Fibroblast of the conjunctiva (primary cell): ENCODE results near the gene LDLRAD4.
A peak's percentile ranks its signal among the peaks of the same experiment; 100 is the strongest.

Source experiments
- DNase-seq: peaks from one replicate; pipeline ENCODE4 v3.0.0-alpha.2; 2010; ENCODE audit warnings: low read depth

Gene LDLRAD4

GRCh38 chr18:13202571-13202970 lies 16.0 kb upstream of the LDLRAD4 start:
- no peak for DNase-seq

GRCh38 chr18:13206301-13206700 lies 12.3 kb upstream of the LDLRAD4 start:
- no peak for DNase-seq

GRCh38 chr18:13207294-13207693 lies 11.3 kb upstream of the LDLRAD4 start:
- no peak for DNase-seq

GRCh38 chr18:13211534-13211933 lies 7.0 kb upstream of the LDLRAD4 start:
- no peak for DNase-seq

GRCh38 chr18:13213036-13213795 lies 5.3 kb upstream of the LDLRAD4 start:
- no peak for DNase-seq

- no peak for DNase-seq
Measured at GRCh38 chr18:13214609-13215008, 4.0 kb upstream of the LDLRAD4 start.

GRCh38 chr18:13216092-13216582 lies 2.4 kb upstream of the LDLRAD4 start:
- DNase-seq: peak; percentile 27

- DNase-seq: no peak
Measured at GRCh38 chr18:13216711-13217465, 1.7 kb upstream of the LDLRAD4 start.

- DNase-seq: no peak
Measured at GRCh38 chr18:13217466-13217961, 1.0 kb upstream of the LDLRAD4 start.

- DNase-seq: no peak
Measured at GRCh38 chr18:13217971-13218367, 591 bp upstream of the LDLRAD4 start.

GRCh38 chr18:13218997-13219396 lies 437 bp downstream of the LDLRAD4 start:
- no peak for DNase-seq

GRCh38 chr18:13219593-13220159 lies 1.1 kb downstream of the LDLRAD4 start:
- DNase-seq: no peak

GRCh38 chr18:13220361-13220991 lies 1.9 kb downstream of the LDLRAD4 start:
- no peak for DNase-seq

- no peak for DNase-seq
Measured at GRCh38 chr18:13221869-13222855, 3.6 kb downstream of the LDLRAD4 start.

- DNase-seq: no peak
Measured at GRCh38 chr18:13222856-13223281, 4.3 kb downstream of the LDLRAD4 start.

GRCh38 chr18:13223311-13224143 lies 5.0 kb downstream of the LDLRAD4 start:
- DNase-seq: no peak

GRCh38 chr18:13225261-13225660 lies 6.7 kb downstream of the LDLRAD4 start:
- DNase-seq: no peak

GRCh38 chr18:13226533-13227144 lies 8.1 kb downstream of the LDLRAD4 start:
- DNase-seq: no peak

- DNase-seq: no peak
Measured at GRCh38 chr18:13227910-13228309, 9.3 kb downstream of the LDLRAD4 start.
